ENCODE results near the gene AHCY.
"Not testable (repeated sequence)": the region's sequence is repeated elsewhere in the genome, so short reads cannot be mapped to it uniquely, and the experiment has no call there.

AHCY gene

DNA sequence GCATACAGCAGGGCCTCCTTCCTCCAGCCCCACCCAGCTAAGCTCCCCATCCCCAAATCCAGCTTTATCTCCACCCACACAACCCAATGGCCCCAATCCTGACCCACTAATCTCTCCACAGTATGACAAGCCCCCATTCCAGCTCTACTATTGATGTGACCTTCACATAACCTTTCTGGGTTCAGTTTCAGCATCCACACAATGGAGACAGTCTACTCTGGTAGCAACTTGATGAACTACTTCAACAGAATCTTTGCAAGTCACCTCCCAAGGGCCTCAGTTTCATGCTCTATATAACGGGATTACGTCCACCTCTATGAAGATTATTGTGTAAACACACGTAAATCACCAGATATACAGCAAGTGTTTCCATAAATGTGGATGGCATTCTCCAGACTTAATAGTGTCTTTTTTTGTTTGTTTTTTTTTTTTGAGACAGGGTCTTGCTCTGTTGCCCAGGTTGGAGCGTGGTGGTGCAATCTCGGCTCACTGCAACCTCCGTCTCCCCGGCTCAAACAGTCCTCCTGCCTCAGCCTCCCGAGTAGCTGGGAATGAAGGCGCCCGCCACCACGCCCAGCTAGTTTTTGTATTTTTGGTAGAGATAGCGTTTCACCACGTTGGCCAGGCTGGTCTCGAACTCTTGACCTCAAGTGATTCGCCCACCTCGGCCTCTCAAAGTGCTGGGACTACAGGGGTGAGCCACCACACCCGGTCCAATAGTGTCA lies 1.4 kb downstream of the AHCY start:
- no peak for DNase-seq
- in situ Hi-C loops (cut with HindIII; ENCODE audit: low pct_ligation_motif_present, low pct_unique_long_range_greater_than_20kb, low sequenced_read_pairs) = no loop called here

DNA sequence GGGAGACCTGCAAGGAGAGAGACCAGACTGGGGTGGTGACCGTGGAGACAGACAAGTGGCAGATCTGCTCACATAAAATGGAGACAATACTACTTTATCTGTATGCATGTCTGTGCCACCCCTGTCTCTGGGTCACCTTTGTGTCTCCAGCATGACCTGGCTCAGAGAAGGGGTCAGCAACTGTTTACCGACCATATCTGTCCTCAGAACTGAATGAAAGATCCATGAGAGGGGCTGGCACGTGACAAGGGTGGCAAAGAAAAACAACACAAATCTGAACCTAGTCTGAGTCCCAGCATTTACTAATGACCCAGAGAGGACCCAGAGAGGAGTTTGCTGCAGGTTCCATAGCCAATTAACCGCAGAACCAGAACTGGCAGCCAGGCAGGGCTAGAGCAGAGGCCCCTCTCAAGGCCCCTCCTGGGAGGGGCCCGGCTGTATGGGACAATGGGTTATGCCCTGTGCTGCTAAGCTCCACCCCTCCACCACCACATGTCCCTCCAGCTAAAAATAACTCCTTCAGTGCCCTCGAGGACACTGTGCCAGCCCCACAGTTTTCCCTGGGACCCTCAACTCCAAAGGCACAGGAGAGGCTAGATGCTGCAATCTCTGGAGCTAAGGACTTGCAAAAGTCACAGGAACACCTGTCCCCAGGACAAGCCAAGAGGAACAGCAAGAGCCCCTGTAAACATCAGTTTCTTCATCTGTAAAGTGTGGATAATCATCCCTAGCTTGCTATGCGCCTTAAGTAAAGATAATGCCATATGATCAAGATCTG lies 2.2 kb downstream of the AHCY start:
- in situ Hi-C loops (cut with HindIII; ENCODE audit: low pct_ligation_motif_present, low pct_unique_long_range_greater_than_20kb, low sequenced_read_pairs) = no loop called here
- DNase-seq = no peak

DNA sequence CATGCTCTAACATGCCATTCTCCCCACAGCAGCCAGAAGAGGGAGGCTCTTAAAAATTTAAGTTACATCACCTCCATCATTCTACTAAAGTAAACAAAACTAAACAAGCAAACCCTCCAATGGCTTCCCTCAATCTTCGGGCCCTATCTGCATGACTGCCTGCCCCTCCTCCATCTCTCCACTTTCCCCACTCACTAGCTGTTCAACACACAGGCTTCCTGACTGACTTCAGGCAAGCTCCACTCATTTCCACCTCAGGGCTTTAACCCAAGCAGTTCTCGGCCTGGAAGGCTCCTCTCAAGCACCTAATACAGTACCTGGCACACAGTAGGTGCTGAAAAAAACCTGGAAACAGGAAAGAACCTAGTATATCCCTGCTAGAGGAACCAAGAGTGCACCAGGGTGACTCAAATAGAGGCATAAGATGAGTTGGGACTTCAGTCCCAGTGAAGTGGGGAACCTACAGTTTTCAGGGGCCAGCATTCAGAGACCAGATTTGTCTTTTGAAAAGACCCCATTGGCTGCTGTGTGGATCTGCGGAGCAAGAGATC lies 2.8 kb downstream of the AHCY start:
- in situ Hi-C loops (cut with HindIII; ENCODE audit: low pct_ligation_motif_present, low pct_unique_long_range_greater_than_20kb, low sequenced_read_pairs) = no loop called here
- no peak for DNase-seq

DNA sequence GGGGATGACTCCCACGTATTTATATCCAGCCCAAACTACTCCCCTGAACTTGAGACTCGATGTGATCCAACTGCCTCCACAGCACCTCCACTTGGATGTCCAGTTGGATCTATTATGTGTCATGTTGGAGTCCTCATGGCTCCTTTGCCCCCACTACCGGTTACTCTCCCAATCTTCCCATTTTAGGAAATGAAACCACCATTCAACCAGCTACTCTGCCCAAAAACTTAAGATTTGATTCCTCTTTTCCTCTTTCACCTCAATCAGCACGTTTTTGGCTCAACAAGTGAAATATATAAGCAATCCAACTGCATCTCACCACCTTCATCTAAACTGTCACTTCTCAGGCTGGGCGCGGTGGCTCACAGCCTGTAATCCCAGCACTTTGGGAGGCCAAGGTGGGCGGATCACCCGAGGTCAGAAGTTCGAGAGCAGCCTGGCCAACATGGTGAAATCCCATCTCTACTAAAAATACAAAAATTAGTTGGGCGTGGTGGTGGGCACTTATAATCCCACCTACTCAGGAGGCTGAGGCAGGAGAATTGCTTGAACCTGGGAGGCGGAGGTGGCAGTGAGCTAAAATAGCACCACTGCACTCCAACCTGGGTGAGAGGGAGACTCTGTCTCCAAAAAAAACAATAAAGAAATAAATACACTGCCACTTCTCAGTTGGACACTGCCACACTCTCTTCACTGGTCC lies 3.4 kb downstream of the AHCY start:
- in situ Hi-C loops (cut with HindIII; ENCODE audit: low pct_ligation_motif_present, low pct_unique_long_range_greater_than_20kb, low sequenced_read_pairs) = no loop called here
- no peak for DNase-seq

DNA sequence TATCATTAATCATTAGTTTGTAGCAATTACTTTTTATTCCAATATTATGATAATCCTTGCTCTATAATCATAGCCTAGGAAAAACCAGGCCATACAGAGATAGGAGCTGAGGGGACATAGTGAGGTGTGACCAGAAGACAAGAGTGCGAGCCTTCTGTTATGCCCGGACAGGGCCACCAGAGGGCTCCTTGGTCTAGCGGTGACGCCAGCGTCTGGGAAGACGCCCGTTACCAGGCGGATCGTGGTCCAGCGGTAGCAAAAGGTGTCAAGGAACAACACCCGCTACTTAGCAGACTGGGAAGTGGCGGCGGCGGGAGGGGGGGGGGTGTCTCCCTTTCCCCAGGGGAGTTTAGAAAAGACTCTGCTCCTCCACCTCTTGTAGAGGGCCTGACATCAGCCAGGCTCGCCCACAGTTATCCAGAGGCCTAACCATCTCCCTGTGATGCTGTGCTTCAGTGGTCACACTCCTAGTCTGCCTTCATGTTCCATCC lies 4.8 kb downstream of the AHCY start:
- in situ Hi-C loops (cut with HindIII; ENCODE audit: low pct_ligation_motif_present, low pct_unique_long_range_greater_than_20kb, low sequenced_read_pairs); DNase-seq: not testable (repeated sequence)

DNA sequence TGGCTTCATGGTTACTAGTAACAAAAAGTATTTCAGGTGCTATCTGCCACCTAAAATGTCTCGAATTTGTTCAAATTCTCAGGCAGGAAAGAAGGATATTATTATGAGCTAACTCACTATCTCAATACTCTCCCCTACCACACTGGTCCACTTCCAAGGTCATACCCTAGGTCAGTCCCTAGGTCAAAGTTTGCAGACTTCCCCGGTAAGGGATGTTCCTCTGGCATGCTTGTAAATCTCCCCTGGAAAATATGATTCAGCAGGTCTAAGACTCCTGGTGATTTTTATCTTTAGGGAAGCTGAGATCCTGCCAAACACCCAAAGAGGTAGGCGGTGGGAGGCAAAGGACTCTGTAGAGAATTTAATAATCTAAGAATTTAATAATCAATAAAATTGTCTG lies 6.7 kb downstream of the AHCY start:
- DNase-seq = no peak
- in situ Hi-C loops (cut with HindIII; ENCODE audit: low pct_ligation_motif_present, low pct_unique_long_range_greater_than_20kb, low sequenced_read_pairs) = no loop called here

DNA sequence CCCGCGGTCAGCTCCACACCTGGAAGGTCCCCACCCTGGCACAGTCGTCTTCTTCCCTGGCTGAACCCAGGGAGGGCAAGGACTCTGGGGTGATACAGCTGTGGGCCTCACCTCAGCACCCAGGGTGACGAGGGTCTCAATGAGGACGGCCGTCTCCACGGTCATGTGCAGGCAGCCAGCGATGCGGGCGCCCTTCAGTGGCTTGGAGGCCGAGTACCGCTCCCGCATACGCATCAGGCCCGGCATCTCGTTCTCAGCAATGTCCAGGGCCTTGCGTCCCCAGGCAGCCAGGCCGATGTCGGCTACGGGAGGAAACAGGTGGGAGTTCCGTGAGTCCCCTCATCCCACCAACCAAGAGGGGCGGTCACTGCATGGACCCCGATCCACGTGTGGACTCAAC lies 7.9 kb downstream of the AHCY start:
- DNase-seq = no peak
- in situ Hi-C loops (cut with HindIII; ENCODE audit: low pct_ligation_motif_present, low pct_unique_long_range_greater_than_20kb, low sequenced_read_pairs) = no loop called here

DNA sequence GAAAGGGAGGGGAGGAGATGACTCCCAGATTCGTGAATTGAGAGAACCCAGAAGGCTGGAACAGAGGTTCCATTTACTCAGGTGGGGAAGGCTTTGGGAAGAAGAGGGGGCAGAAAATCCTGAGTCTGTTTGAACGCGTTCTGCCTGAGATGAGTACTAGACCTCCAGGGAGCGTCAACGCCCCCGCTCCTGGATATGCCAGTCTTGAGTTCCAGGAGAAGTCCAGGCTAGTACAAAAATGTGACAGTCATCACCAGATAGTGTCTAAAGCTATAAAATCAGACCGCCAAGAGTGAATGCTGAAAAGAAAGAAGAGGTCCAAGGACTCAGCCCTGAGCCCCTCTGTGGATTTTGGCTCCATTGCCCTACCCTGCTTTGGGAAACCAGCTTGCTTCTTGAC lies 8.6 kb downstream of the AHCY start:
- no peak for DNase-seq
- in situ Hi-C loops (cut with HindIII; ENCODE audit: low pct_ligation_motif_present, low pct_unique_long_range_greater_than_20kb, low sequenced_read_pairs) = no loop called here

DNA sequence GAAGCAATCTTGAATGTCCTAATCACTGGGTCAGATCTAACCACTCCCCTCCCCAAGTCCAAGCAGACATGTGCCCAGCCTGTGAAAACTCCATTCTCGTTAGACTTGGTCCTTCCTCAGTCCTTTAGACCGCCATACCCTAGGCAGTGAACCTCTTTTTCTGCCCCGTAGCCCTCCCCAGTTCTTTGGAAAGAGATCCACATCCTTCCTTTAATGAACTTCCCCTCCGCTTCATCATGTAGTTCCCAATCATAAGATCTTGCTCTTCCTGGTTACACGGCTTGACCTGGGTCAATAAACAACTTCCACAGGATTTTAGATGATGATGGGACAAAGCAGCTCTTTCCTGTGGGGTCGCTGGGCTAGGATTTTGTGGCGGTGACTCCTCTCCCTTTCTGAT lies 9.6 kb downstream of the AHCY start:
- in situ Hi-C loops (cut with HindIII; ENCODE audit: low pct_ligation_motif_present, low pct_unique_long_range_greater_than_20kb, low sequenced_read_pairs) = no loop called here
- DNase-seq = no peak

DNA sequence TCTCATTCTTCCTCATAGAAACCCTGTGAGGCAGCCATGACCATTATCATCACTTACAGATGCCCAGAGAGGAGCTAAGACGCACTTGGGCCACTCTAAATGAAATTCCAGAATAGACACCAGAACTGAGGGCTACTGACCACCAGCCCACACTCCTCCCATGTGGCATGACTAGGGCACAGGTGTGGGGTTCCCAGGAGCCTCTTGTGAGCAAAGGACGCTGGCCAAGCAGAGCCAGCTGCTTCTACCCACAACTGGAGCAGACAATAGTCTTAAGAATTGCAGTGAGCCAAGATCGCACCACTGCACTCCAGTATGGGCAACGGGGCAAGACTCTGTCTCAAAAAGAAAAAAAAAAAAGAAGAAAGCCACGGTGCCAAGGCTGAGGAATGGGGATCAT lies 10.0 kb downstream of the AHCY start:
- DNase-seq = no peak
- in situ Hi-C loops (cut with HindIII; ENCODE audit: low pct_ligation_motif_present, low pct_unique_long_range_greater_than_20kb, low sequenced_read_pairs) = no loop called here

DNA sequence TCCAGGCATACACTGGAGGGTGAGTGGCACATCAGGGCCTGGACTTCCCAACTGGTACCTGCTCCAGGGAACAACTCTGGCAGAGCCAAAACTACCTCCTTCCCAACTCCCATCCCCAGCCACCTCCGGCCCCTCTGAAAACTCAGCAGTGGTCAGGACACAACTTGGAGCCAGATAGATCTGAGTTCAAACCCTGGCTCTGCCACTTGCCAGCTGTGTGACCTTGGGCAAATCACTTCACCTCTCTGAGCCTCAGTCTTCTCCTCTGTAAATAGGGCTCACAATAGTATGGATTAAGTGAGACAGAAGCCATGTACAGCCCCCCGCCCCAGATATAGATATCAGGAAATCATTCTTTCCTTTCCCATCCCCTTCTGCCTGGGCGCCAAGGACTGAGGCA lies 10.7 kb downstream of the AHCY start:
- in situ Hi-C loops (cut with HindIII; ENCODE audit: low pct_ligation_motif_present, low pct_unique_long_range_greater_than_20kb, low sequenced_read_pairs) = no loop called here
- DNase-seq = no peak

DNA sequence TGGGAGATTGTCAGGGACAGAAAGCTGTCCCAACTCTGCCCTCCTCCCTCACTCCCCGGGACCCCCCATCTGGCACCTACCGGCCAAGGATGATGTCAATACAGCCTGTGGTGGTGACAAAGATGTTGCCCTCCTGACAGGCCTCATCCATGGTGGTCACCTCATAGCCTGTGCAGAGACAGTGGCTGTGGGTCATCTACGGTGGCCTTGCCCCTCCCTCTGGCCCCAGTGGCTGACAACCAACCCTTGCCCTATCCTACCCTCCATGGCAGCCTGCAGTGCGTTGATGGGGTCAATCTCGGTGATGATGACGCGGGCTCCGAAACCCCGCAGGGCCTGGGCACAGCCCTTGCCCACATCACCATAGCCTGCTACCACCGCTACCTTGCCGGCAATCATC lies 12.7 kb downstream of the AHCY start:
- in situ Hi-C loops (cut with HindIII; ENCODE audit: low pct_ligation_motif_present, low pct_unique_long_range_greater_than_20kb, low sequenced_read_pairs) = no loop called here

DNA sequence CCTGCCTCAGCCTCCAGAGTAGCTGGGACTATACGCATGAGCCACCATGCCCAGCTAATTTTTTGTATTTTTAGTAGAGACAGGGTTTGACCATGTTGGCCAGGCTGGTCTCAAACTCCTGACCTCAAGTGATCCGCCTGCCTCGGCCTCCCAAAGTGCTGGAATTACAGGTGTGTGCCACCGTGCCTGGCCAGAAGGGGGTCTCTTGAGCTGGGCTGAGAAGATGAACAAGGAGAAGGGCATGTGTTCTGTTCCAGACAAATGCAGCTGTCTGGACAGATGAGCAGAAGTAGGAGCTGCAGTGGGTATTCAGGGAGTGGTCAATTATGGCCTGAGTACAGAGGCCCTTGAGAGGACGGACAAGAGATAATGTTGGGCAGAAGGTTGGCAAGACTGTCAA lies 15.7 kb downstream of the AHCY start:
- in situ Hi-C loops (cut with HindIII; ENCODE audit: low pct_ligation_motif_present, low pct_unique_long_range_greater_than_20kb, low sequenced_read_pairs); DNase-seq: not testable (repeated sequence)

More for the DNA sequence above, 12.7 kb downstream of the AHCY start:
- DNase-seq = no peak

DNA sequence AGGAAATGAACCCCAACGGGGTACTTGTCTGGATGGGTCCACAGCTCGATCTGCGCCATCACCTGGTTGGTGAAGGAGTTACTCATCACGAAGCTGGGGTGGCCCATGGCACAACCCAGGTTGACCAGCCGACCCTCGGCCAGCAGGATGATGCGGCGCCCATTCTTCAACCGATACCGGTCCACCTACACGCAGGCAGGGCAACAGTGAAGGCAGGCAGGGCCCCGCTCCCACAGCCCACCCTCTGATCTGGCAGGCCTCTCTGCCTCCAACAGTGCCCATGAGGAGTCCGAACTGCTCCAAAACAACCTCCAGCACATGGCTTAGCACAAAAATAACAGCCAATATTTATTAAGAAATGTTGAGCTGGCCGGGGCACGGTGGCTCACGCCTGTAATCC lies 17.7 kb downstream of the AHCY start:
- in situ Hi-C loops (cut with HindIII; ENCODE audit: low pct_ligation_motif_present, low pct_unique_long_range_greater_than_20kb, low sequenced_read_pairs) = no loop called here
- no peak for DNase-seq

DNA sequence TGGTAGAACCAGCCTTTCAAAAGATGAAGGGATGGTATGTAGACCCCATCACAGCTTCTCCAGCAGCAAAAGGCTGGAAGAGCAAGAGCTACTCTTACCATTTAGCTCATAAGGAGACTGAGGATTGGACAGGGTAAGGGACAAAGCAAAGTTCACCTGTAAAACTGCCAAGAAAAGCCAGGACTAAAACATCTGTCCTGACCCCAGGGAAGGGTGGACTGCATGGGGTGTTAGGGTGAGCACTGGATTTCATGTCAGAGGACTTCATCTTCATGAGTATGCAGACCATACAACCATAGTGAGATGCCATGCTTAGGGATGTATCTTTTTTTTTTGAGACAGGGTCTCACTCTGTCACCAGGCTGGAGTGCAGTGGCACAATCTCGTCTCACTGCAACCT lies 19.3 kb downstream of the AHCY start:
- in situ Hi-C loops (cut with HindIII; ENCODE audit: low pct_ligation_motif_present, low pct_unique_long_range_greater_than_20kb, low sequenced_read_pairs) = no loop called here
- DNase-seq = no peak

DNA sequence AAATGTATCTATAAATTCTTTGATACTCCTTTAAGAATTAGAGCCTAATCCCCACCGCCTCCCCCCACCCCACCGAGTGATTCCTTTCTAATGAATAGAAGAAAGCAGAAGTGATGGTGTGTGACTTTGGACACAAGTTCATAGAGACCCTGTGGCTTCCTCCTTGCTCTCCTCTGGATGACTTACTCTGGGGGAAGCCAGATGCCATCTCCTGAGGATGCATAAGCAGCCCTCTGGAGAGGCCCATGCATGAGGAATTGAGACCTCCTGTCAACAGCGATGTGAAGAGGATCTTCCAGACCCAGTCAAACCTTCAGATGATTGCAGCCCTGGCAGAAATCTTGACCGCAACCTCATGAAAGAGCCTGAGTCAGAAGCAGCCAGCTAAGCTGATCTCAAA lies 21.1 kb downstream of the AHCY start:
- no peak for DNase-seq
- in situ Hi-C loops (cut with HindIII; ENCODE audit: low pct_ligation_motif_present, low pct_unique_long_range_greater_than_20kb, low sequenced_read_pairs) = no loop called here

DNA sequence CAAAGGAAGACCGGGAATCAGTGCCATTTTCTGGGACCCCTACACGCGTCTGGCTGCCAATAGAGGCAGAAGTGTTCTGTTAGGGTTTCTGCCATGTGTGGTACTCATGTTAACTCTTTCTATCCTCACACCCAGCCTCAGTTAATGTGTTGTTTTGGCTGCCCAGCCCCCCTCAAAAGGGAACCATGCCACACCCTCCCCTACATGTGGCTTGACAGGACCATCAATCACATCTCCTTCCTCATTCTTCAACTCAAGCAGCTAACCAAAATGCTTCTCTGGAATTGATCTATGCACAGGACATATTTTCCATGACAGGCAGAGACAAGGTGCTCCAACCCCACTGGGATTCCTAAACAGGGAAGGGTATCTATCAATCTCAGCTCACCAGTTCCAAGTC lies 22.0 kb downstream of the AHCY start:
- no peak for DNase-seq
- in situ Hi-C loops (cut with HindIII; ENCODE audit: low pct_ligation_motif_present, low pct_unique_long_range_greater_than_20kb, low sequenced_read_pairs) = no loop called here

DNA sequence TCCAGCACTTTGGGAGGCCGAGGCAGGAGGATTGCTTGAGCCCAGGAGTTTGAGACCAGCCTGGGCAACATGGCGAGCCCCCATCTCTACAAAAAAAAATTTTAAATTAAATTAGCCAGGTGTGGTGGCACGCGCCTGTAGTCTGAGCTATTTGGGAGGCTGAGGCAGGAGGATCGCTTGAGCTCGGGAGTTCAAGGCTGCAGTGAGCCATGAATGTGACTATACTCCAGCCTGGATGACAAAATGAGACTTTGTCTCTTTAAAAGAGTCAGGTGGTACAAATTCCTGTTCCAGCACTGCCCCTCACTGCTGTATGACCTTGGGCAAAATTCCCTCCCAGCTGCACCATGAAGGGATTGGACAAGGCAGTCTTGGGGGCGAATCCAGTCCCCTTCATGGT lies 28.5 kb downstream of the AHCY start:
- no peak for DNase-seq
- in situ Hi-C loops (cut with HindIII; ENCODE audit: low pct_ligation_motif_present, low pct_unique_long_range_greater_than_20kb, low sequenced_read_pairs) = no loop called here

DNA sequence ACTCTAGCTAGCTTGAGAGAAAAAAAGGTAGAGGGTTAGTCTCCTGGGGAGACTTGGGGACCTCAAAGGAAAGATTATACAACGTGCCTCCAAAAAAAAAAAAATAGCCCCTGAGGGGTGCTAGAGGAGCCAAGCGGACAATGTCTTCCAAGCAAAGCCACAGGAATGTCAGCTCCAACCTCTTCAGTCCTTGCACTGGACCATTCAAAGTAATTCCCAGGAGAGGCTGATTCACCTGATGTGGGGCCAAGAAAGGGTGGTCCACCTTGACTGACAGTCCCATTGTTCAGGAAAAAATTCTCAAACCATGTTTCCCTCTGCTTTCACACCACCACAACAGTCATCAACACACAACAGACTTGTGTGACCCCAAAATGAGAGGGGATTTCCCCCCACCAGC lies 31.2 kb downstream of the AHCY start:
- in situ Hi-C loops (cut with HindIII; ENCODE audit: low pct_ligation_motif_present, low pct_unique_long_range_greater_than_20kb, low sequenced_read_pairs) = no loop called here
- peak; percentile 42 for DNase-seq

Data from ACHN (cell line).